ENCODE results near the gene MITF.

- TF ChIP-seq, protein P1, sequence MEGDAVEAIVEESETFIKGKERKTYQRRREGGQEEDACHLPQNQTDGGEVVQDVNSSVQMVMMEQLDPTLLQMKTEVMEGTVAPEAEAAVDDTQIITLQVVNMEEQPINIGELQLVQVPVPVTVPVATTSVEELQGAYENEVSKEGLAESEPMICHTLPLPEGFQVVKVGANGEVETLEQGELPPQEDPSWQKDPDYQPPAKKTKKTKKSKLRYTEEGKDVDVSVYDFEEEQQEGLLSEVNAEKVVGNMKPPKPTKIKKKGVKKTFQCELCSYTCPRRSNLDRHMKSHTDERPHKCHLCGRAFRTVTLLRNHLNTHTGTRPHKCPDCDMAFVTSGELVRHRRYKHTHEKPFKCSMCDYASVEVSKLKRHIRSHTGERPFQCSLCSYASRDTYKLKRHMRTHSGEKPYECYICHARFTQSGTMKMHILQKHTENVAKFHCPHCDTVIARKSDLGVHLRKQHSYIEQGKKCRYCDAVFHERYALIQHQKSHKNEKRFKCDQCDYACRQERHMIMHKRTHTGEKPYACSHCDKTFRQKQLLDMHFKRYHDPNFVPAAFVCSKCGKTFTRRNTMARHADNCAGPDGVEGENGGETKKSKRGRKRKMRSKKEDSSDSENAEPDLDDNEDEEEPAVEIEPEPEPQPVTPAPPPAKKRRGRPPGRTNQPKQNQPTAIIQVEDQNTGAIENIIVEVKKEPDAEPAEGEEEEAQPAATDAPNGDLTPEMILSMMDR (IDR thresholded peaks at IDR 0.05), result no peak
- no peak for TF ChIP-seq FOXJ3 (CRISPR knock-in tag; IDR thresholded peaks at IDR 0.05)
- TF ChIP-seq, protein P2, sequence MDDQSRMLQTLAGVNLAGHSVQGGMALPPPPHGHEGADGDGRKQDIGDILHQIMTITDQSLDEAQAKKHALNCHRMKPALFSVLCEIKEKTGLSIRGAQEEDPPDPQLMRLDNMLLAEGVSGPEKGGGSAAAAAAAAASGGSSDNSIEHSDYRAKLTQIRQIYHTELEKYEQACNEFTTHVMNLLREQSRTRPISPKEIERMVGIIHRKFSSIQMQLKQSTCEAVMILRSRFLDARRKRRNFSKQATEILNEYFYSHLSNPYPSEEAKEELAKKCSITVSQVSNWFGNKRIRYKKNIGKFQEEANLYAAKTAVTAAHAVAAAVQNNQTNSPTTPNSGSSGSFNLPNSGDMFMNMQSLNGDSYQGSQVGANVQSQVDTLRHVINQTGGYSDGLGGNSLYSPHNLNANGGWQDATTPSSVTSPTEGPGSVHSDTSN (IDR thresholded peaks at IDR 0.05), result no peak
Measured at GRCh38 chr3:69819282-69819681, 80.0 kb downstream of the MITF start.
